MM.1S (cell line): ENCODE data around the gene VEGFA.

Source experiments
- CTCF ChIP-seq: fragments of 300-600 bp; sonication (generic); IDR thresholded peaks from 2 replicates; pipeline ENCODE4 v1.5.1; 2016; ENCODE audit warnings: antibody characterized with exemption, low read length, mixed read lengths
- EZH2 ChIP-seq: fragments of 300-600 bp; sonication (generic); optimal IDR thresholded peaks from 2 replicates; pipeline ENCODE3; 2017; ENCODE audit warnings: low read depth, mild to moderate bottlenecking, antibody characterized with exemption, low read length, mixed read lengths

- TF ChIP-seq CTCF, result no peak
- TF ChIP-seq EZH2, result no peak
Observed at GRCh38 chr6:43797919-43798318, 27.9 kb downstream of the VEGFA start.
